HG02943 (cell line): Measurements from ENCODE around the gene CALCOCO1.
"Not testable (repeated sequence)": the region's sequence is repeated elsewhere in the genome, so short reads cannot be mapped to it uniquely, and the experiment has no call there.

ENCODE experiments used
- ATAC-seq: cut with Tn5 transposase; IDR thresholded peaks from one replicate; pipeline ENCODE4 v1.9.1; 2021; ENCODE audit warnings: mild to moderate bottlenecking, low read depth, moderate library complexity; ENCODE audit not compliant: unreplicated experiment

The CALCOCO1 gene

DNA sequence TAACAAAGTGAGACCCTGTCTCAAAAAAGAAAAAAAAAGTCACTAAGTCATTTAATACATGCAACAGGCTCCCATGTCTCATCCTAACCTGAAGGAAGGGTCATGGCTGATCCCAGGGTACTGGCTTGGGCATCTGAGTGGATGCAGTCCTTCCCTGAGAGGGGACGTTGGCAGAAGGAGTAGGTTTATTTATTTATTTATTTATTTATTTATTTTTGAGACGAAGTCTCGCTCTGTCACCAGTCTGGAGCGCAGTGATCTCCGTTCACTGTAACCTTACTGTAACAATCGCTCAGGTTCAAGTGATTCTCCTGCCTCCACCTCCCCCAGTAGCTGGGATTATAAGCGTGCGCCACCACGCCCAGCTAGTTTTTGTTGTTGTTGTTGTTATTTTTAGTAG, 7.2 kb upstream of the CALCOCO1 start:
- no peak for ATAC-seq

DNA sequence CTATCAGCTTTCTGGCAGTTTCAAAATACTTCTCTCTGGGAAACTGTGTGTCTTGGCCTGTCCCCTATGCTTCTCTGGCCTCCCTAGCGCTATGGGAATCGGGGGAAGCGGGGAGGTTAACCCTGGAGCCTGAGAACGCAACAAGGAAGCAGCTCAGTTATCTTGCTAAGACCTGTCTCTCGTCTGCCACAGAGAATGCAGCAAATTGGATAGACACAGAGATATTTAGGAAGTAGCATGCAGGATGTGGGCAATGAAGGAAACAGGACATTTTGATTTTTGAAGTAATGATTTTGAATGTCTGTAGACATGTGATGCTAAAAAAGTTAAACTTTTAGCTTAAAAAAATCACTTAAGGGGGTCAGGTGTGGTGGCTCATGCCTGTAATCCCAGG, 6.6 kb upstream of the CALCOCO1 start:
- ATAC-seq: no peak

DNA sequence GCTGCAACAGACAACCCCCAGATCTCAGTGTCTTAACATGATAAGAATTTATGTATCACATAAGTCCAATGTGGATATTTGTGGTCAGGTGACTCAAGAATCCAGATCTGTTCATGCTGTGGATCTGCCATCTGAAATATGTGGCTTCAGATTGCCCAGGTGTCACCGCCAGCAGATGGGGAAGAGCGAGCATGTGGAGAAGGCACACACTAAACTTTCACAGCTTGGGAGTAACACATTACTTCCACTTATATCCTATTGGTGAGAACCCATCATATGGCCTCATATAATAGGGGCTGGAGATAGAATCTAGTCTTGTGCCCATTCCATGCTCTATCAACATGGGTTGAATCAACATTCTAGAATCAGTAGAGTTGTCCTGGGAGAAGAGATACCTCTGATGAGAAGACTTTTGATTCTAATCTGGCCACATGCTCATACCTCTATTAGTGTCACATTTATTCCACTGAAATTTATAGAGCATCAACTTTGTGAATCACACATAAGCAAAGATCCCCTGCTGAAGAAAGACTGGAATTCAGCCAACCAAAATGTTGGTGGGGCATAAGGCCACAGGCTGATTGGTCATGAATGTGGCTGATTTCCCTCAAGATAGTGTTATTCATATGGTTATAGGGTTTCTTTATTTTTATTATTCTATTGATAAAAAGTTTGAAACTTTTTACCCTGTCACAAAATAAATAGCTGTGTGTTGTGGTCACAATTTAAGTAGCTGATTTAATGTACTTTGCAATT, 6.0 kb upstream of the CALCOCO1 start:
- no peak for ATAC-seq

DNA sequence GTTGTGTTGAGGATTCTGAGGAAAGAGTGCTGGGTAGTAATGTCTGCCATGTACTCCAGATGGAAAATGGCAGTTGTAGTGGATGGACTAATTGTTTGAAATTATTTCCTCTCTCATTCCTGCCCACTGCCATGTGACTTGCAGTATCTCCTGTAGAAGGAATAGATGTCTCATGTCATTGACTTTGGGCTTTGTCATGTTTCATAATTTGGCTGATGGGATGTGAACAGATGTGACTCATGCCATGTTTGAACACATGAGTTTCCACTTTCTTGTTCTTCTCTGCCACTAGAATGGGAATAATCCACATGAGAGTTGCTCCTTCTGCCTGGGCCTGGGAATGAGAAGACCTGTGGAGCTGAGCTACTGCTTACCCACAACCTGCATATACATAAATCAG, 2.4 kb upstream of the CALCOCO1 start:
- ATAC-seq: no peak

DNA sequence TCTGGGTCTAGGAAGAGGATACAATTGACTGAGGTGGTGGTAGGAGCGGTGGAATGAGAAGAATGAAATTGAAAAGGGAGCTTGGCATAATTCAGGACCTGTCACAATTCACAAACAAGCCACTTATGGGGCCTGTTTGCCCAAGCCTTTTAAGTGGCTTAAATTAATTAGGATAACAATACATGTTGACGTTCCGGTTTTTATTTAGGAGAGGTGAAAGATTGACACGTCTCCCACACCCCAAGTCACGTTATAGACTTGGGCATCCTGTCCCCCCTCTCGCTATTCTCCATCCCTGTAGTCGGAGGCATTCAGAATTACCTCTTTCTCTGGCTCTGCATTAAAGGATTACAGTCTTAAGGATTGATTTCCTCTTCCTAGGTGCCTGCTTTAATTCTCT, 954 bp upstream of the CALCOCO1 start:
- no peak for ATAC-seq

DNA sequence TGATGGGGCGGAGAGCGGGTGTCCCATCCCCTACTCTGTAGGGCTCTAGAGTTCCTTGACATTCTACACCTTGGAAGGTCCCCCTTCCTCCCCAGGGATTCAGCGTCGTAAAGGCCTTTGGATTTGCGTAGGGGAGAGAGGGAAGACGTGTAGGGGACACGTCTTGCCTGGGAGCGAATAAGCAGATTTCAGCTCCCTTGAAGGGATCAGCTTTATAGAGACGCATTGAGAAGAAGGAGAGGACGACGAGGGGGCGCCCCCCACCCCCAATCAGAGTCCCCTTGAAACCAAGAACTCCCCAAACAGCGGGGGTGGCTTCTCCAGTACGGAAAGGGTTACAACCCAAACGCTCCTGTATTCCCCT, 324 bp downstream of the CALCOCO1 start:
- ATAC-seq: no peak

DNA sequence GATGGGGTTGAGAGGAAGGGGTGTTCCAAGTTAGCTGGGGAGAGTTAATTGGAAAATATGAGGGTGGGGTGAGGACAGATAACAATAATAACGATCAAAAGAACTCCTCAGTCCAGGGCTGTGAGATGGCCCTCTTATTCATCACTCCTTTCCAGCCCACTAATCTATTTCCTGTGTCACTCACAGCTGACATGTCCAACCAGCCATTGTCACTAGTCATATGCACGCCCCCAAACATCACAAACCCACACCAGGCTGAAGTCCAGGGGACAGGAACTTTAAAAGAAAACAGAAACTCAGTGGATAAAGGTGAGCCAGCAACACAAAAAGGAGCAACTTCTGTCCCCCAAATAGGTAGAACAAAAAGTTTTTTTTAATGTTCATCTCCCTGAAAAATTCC, 911 bp downstream of the CALCOCO1 start:
- ATAC-seq: no peak

DNA sequence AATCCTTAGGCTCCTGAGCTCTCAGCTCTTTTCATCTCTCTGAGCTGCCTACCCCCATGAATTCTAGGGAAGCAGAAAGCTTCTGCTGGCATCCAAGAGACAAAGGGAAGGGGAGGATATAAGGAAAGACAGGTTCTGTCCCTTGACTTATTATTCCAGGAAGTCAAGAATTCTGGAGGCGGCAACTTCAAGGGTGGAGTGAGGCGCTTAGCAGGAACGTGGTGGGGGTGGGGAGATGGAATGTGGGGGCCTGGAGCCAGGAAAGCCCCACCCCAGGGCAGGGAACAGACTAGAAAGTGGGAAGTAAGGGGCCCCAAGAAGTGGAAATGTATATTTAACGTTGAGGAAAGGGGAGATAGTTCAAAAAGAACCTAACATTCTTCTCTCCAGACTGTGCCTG, 1.4 kb downstream of the CALCOCO1 start:
- ATAC-seq: no peak

DNA sequence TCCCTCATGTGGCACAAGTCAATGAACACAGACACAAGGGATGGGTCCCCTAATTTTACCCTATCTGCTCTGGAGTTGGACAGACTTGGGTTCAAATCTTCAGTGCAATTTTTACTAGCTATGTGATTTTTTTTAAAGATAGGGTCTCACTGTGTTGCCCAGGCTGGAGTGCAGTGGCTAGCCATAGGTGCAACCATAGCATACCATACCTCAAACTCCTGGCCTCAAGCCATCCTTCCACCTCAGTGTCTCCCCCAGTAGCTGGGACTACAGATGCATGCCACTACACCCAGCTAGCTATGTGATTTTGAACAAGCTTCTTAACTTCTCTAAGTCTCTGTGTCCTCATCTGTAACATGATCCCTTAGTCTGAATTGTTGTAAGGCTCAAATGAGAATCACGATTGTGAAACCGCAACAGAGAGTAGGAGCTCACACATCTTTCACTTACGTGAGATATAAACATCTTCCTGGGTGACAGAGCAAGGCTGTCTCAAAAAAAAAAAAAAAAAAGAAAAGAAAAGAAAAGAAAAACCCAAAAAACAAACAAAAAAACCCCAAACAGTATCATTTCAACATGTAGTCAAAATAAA, 4.7 kb downstream of the CALCOCO1 start:
- ATAC-seq: no peak

DNA sequence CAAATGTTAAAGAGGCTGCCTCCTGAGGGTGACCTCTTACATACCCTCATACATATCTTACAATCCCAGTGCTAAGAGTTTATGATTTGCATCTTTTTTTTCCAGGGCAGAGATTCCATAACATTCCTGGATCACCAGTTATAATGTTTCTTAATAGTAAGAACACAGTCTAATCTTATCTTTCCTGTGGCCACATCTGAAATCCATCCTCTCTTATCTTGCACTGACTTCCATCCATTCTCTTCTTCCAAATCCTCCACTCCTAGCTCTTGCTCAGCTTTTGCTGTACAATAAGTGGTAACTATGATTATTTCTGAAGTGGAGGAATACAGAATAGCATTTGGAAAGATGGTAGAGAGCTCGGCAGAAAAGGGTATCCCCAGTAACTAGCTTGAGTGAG, 6.3 kb downstream of the CALCOCO1 start:
- no peak for ATAC-seq

DNA sequence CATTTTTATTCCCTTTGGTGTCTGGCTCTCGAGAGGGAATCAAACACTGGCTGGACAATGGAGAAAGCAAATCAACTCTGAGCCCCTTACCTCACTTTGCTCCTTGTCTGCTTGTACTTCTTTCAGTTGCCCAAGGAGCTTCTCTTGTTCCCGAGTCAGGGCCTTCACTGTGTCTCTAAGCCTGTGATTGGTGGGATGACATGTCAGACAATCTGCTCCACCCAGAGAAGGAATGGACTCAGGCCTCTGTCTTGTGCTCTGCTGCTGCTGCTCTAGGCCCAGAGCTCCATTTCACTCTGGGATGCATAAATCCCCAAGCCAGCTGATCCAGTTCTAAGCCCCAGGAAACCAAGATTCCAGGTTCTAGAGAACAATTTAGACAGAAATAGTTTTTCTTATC, 7.6 kb downstream of the CALCOCO1 start:
- ATAC-seq: no peak

DNA sequence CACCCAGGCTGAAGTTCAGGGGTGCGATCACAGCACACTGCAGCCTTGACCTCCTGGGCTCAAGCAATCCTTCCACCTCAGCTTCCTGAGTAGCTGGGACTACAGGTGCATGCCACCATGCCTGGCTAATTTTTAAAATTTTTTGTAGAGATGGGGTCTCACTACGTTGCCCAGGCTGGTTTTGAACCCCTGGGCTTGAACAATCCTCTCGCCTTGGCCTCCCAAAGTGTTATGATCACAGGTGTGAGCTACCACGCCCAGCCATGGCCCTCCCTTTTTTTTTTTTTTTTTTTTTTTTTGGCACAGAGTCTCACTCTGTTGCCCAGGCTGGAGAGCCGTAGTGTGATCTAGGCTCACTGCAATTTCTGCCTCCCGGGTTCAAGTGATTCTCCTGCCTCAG, 8.7 kb downstream of the CALCOCO1 start:
- ATAC-seq: not testable (repeated sequence)

DNA sequence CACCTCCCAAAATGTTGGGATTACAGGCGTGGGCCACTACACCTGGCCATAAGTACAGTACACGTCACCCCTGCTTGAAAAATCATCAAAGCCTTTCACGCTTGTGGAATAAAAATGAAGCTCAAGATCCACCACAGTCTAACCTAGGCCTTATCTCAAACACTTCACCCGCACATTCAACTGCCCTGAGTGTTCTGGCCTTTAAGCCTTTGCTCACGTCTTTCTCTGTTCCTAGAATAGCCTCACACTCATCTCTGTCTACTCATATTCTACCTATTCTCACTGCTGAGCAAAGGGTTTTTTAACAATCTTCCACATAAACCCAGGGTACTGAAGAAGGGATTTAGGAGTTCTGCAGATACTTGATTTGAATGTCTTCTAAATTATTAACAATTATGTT, 9.9 kb downstream of the CALCOCO1 start:
- ATAC-seq: no peak

DNA sequence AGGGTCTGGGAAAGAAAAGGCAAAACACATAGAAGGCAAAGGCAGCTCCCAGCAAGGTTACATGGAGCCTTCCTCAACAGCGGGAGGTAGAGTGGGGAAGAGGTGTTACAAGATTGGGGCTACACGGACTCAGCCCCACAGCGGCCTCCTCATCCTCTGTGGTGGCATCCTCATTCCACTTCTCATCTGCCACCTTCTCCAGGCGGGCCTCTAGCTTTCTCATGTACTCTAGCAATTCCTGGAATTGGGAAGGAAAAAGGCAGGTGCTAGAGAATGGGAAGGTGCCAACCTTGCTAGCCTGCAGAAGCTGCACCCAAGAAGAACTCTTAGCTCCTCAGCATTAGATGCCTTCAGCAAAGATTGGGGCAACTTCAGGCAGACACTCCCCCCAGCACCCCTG, 13.2 kb downstream of the CALCOCO1 start:
- ATAC-seq: no peak

DNA sequence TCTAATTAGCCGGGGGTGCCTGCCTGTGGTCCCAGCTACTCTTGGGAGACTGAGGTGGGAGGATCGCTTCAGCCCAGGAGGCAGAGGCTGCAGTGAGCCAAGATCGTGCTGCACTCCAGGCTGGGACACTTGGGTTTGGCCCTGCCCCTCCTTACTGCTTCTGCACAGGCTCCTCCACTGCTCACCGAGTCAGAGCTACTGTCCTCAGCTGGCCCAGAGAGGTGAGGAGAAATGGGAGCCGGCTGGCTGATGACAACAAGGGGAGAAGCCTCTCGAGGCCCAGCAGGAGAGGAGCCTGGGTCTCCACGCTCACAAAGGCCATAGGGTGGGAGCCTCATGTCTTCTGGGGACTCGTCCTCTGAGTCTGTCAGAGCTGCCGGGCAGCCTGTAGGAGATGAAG, 13.7 kb downstream of the CALCOCO1 start:
- no peak for ATAC-seq

DNA sequence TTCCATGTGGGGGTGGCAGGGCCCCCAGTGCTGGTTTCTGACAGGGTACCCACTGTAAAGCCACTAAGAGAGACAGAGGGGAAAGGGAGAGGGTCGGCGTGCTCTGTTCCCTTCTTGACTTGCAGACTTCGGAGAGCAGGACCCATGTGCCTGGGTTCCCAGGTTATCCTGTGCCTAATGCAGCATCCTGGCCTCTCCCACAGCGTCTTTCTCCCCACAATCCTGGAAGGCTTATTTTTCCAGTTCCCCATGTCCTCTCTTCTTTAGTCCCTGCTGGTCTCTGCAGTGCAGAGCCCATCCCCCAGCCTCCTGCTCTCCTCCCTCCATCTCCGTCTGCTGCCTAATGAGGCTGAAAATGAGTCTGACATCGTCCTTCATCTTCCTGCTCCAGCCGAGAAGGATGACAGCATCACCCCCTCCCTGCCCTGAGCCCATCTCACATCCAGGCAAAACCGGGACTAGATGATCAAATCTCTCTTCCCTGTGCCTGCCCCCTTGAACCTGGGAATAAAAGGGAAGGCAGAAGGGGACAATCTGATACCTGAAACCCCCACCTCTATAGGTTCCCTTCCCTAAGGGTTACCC, 15.1 kb downstream of the CALCOCO1 start:
- ATAC-seq: no peak

DNA sequence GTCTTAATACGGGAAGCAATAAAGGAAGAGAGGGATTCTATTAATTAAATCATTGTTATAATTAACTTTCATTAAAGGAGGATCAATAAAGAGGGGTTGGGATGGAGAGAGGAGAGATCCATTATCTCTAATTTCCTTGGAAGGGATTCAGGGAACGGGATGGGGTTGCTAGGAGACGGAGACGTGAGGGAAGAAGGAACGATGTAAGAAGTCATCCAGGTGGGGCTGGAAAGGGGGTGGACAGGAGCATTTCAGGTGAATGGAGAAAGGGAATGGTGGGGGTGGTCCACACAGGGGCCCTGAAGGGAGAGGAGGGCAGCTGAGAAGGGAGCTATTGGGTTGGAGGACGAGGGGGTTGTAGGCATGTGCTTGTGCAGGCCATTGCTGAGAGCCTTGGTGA, 17.2 kb downstream of the CALCOCO1 start:
- no peak for ATAC-seq

DNA sequence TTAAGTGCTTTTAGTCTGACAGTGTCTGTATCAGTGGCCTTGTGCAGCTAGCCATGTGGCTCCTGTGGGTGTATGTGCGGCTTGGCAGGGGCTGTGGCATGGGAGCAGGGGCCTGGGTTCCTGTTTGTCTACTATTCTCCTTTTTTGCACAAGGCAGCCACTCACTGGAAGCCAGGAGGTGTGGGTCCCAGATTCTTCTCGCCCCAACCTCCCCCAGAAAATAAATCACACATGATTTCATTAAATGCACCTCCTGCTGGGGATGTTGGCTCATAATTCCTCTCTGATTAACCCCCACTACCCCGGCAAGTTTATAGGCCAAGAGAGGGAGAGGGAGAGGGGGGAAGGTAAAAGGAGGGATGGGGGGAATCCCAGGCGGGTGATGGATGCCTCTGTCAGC, 17.6 kb downstream of the CALCOCO1 start:
- ATAC-seq: no peak

DNA sequence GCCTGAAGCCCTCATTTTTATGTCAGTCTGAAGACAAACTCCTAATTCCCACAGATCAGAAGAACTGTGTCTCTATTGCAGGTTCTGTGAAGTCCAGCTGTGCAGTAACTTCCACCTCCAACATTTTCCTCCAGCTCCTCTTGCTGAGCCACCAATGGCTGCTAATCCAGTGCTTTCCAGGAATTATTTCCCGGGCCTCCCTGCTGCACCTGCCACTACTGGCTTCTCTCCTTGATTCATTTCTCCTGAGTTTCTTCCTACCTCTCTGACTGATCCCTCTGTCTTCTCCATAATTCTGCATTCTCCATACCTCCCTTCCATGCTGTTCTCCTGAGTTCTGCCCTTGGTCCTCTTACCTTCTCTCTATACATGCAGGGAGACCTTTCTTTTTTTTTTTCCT, 21.2 kb downstream of the CALCOCO1 start:
- no peak for ATAC-seq

DNA sequence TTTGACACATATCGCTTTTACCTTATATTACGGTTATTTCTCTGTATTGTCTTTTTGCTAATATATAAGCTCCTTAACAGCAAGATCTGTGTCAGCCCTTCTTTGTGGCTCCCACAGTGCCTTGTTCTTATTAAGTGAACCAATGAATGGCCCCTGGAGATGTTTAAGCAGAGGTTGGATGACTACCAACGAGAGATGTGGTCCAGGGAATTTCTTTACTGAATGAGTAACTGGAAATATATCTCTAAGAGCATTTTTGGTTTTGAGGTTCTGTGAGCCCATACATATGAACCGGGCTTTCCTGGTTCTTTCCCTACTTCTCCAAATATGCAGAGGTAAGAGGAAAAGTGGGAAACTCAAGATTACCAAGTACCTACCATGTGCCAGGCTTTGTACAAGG, 23.5 kb downstream of the CALCOCO1 start:
- no peak for ATAC-seq

DNA sequence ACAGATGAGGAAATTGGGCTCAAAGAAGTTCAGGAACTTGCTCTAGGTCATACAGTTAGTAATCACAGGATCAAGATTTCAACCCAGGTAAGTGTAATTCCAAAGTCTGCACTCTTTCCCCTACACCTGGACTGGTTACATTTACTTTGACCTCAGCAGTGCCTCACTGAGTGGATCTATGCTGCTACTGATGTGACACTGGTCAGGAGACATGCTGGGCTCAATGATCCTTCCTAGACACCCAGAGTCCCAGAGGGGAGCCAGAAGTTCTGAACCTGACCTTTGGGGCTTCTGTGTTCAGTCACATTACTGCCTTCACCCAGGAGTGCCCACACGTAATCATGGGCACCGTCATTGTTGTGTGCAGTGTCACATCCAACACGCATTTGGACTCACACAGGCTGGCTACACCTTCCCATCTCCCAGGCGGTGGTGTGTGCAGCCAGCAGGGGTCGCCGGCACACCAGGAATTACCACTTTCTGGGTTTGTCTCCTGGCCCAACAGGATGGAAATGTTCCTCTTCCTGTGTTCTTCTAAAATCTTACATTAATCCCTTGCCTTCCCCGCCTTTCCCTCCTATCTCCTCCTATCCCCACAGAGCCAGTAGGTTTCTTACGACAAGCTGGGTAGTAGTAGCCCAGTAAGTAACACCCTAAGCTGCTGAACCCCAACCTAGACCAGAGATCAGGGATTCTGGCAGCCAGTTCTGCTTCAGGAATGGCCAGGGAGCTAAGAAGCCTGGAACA, 25.6 kb downstream of the CALCOCO1 start:
- ATAC-seq: no peak

DNA sequence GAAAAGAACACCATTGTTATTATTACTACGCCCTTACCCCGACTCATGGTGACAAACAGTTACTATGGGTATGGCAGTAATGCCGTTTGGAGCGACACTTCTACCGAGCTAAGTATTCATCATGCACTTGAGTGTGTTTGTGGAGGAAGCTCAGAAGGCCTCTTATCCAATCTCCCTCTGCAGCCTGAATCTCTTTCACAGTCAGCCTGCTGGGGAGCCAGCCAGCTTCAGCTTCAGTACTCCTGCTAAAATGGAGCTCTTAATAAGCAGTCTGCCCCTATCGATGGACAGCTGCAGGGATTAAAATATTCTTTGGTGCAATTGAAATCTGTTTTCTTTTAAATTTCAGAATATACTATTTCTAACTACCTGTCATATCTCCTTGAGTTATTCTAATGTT, 26.7 kb downstream of the CALCOCO1 start:
- no peak for ATAC-seq
